Activated B cell treated with CpG ODN at 0.5 μM for 24 hours (primary cell): ENCODE results near the gene GDF2. TPM values are rescaled to one million over a fixed set of nuclear protein-coding genes. Genes with fewer than 3 reads are reported as not detected.

Experiments
- ATAC-seq: fragments of 200-7000 bp; cut with Tn5 transposase; one replicate; pipeline ENCODE4 v1.10.0; 2021; ENCODE audit warnings: low read depth, mild to moderate bottlenecking, moderate library complexity
- CTCF ChIA-PET: fragments of 350-600 bp; sonication (Branson Sonifier 250); formaldehyde crosslinking; loops from one replicate; lab custom pipeline; 2021; ENCODE audit warnings: antibody characterized with exemption; lab: Charles Lee
- POLR2A ChIA-PET: fragments of 350-600 bp; sonication (Branson Sonifier 250); formaldehyde crosslinking; loops from one replicate; lab custom pipeline; 2021; ENCODE audit warnings: antibody characterized with exemption; lab: Charles Lee
- DNase-seq: peaks from one replicate; pipeline ENCODE4 v3.0.0; 2022
- H3K27ac Mint-ChIP-seq: one replicate; pipeline ENCODE4 v1.8.0; 2020; ENCODE audit warnings: mixed read lengths
- H3K27me3 Mint-ChIP-seq: one replicate; pipeline ENCODE4 v1.8.0; 2021; ENCODE audit warnings: mixed read lengths
- H3K36me3 Mint-ChIP-seq: one replicate; pipeline ENCODE4 v1.8.0; 2021; ENCODE audit warnings: low read depth, mixed read lengths
- H3K4me1 Mint-ChIP-seq: one replicate; pipeline ENCODE4 v1.8.0; 2021; ENCODE audit warnings: mixed read lengths
- H3K4me3 Mint-ChIP-seq: one replicate; pipeline ENCODE4 v1.8.0; 2020; ENCODE audit warnings: mild to moderate bottlenecking, mixed read lengths
- H3K9me3 Mint-ChIP-seq: one replicate; pipeline ENCODE4 v1.8.0; 2020; ENCODE audit warnings: mixed read lengths
- intact Hi-C: fragments of 100-400 bp; cut with micrococcal nuclease; formaldehyde crosslinking; loops from one replicate; pipeline ENCODE4 v1.15.1; 2024
- total RNA-seq: library from RNA; stranded (reverse); gene quantifications from 2 replicates; pipeline ENCODE4 v1.2.3, GENCODE V29; 2022
- TF ChIP-seq, protein P1 (sequence below): fragments of 200-600 bp; IDR thresholded peaks from one replicate; pipeline ENCODE4 v1.8.0; 2022; ENCODE audit warnings: antibody characterized with exemption, mild to moderate bottlenecking

Gene GDF2
- total RNA-seq, 1 donor from 2014 or later: not detected

DNA sequence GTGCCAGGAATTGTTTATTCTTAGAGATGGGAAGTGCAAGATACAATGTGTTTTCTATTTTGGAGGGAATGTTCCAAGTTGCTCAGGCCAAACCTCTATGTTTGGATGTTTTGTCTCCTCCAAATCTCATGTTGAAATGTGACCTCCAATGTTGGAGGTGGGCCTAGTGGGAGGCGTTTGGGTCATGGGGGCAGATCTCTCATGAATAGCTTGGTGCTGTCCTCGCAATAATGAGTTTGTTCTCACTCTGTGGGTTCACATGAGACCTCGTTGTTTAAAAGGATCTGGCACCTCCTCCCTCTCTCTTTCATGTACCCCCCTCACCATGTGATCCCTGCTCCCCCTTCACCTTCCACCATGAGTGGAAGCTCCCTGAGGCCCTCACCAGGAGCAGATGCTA is 30.6 kb upstream of the GDF2 start:
- H3K9me3 Mint-ChIP-seq: no peaks in the 10 kb centered on the region
- ATAC-seq (no peak), DNase-seq (no peak)
- H3K27me3 Mint-ChIP-seq: peaks cover 9% of the 10 kb centered on the region
- intact Hi-C loops: no loop called here
- POLR2A ChIA-PET: no interaction called here
- CTCF ChIA-PET: no interaction called here
- no peak overlapping the region for H3K4me3 Mint-ChIP-seq
- TF ChIP-seq, protein P1, sequence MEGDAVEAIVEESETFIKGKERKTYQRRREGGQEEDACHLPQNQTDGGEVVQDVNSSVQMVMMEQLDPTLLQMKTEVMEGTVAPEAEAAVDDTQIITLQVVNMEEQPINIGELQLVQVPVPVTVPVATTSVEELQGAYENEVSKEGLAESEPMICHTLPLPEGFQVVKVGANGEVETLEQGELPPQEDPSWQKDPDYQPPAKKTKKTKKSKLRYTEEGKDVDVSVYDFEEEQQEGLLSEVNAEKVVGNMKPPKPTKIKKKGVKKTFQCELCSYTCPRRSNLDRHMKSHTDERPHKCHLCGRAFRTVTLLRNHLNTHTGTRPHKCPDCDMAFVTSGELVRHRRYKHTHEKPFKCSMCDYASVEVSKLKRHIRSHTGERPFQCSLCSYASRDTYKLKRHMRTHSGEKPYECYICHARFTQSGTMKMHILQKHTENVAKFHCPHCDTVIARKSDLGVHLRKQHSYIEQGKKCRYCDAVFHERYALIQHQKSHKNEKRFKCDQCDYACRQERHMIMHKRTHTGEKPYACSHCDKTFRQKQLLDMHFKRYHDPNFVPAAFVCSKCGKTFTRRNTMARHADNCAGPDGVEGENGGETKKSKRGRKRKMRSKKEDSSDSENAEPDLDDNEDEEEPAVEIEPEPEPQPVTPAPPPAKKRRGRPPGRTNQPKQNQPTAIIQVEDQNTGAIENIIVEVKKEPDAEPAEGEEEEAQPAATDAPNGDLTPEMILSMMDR: no peak
- no peaks in the 10 kb centered on the region for H3K36me3 Mint-ChIP-seq
- H3K27ac Mint-ChIP-seq: no peak overlapping the region
- peaks cover 1% of the 10 kb centered on the region for H3K4me1 Mint-ChIP-seq

DNA sequence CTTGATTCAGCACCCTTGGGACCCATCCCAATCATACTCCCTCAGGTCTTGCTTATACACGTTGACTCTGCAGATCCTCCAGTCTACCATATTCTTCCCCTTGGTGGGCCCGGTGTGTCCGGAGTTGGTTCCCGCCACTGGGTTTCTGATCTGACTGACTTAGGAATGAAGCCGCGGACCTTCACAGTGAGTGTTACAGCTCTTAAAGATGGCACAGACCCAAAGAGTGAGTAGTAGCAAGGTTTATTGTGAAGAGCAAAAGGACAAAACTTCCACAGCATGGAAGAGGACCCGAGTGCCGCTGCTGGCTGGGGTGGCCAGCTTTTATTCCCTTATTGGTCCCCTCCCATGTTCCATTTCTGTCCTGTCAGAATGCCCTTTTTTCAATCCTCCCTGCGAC is 28.2 kb upstream of the GDF2 start:
- no peak overlapping the region for H3K27ac Mint-ChIP-seq
- ChIA-PET CTCF (no interaction called here), POLR2A (no interaction called here)
- no peaks in the 10 kb centered on the region for H3K36me3 Mint-ChIP-seq
- no peaks in the 10 kb centered on the region for H3K9me3 Mint-ChIP-seq
- TF ChIP-seq, protein P1: no peak
- no peaks in the 10 kb centered on the region for H3K4me1 Mint-ChIP-seq
- intact Hi-C loops: no loop called here
- no peak overlapping the region for H3K4me3 Mint-ChIP-seq
- DNase-seq (no peak), ATAC-seq (no peak)
- H3K27me3 Mint-ChIP-seq: peaks cover 22% of the 10 kb centered on the region

DNA sequence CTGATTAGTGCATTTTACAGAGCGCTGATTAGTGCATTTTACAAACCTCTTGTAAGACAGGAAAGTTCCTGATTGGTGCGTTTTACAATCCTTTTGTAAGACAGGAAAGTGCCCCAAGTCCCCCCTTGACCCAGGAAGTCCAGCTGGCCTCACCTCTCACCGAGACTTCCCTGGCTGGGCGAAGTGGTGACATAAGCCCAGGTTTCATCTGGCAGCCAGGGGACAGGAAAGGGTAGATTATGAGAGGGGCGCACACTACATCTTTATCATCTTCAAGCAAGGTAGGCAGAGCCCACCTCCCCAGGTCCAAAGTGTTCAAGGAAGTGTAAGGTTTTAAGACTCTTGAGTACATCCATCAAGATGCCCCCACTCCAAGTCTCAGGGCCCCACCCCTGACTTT is 27.8 kb upstream of the GDF2 start:
- Mint-ChIP-seq H3K27me3 (peaks cover 26% of the 10 kb centered on the region), H3K27ac (no peak overlapping the region), H3K9me3 (no peaks in the 10 kb centered on the region), H3K4me3 (no peak overlapping the region), H3K36me3 (no peaks in the 10 kb centered on the region), H3K4me1 (no peaks in the 10 kb centered on the region)
- intact Hi-C loops: no loop called here
- DNase-seq (no peak), ATAC-seq (no peak)
- POLR2A ChIA-PET: no interaction called here
- TF ChIP-seq, protein P1: no peak
- CTCF ChIA-PET: no interaction called here

DNA sequence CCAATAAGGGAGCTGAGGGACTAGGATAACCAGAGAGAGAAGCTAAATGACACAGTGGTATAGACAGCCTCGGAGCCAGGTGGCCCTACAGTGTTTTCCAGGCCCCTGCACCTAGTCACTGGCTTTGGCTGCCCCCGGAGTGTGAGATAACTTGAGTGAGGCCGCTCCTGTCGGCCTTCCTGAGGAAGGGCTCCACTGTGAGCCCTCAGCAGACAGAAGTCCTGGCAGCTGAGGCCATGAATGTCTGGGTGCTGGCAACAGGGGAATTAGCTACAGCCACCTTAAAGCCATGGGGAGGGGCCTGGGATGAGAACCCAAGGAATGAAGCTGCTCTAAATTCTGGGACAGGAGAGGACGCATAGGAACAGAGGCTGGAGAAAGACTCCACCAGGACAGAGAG is 26.8 kb upstream of the GDF2 start:
- Mint-ChIP-seq H3K9me3 (no peaks in the 10 kb centered on the region), H3K27ac (no peak overlapping the region), H3K27me3 (peaks cover 29% of the 10 kb centered on the region), H3K4me1 (no peaks in the 10 kb centered on the region), H3K36me3 (no peaks in the 10 kb centered on the region), H3K4me3 (no peak overlapping the region)
- TF ChIP-seq, protein P1: no peak
- intact Hi-C loops: no loop called here
- DNase-seq (no peak), ATAC-seq (no peak)
- ChIA-PET POLR2A (no interaction called here), CTCF (no interaction called here)

DNA sequence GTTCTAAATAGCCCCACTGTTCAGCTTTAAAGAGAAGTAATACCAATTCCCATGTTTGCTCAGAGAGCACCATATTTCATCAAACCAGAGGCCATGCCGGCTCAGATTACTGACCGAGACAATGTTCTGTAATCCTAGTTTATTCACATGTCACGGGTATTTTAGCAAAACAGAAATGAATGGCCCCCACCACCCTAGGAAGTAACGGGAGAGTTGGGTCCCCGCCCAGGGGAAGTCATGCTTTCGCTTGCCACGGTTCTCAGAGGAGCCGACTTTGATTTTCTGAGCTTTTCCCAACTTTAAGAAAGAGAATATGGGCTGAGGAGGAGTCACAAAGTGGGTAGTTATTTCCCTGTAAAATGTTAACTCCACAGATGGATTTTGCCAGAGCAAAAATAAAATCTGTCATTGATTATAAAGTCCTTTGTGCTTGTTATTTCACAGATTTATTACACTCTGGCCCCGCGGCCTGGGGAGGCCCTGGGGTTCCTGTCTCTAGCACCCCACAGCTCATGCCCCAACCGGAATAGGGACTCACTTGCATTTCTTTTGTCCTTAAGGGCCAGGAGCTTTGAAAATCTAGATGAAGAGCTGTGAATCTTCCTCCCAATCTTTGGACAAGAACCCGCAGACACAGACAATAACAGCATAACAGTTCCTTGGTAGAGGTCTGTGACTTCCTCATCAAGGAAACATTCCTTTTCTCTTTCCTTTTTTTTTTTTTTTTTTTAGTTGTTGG is 25.9 kb upstream of the GDF2 start:
- Mint-ChIP-seq H3K4me1 (peaks cover 4% of the 10 kb centered on the region), H3K27me3 (peaks cover 35% of the 10 kb centered on the region), H3K36me3 (no peaks in the 10 kb centered on the region), H3K27ac (no peak overlapping the region), H3K9me3 (no peaks in the 10 kb centered on the region), H3K4me3 (no peak overlapping the region)
- TF ChIP-seq, protein P1: no peak
- intact Hi-C loops: no loop called here
- DNase-seq (no peak), ATAC-seq (no peak)
- POLR2A ChIA-PET: no interaction called here
- CTCF ChIA-PET: interaction anchor here (1.4 kb wide), 1 partner anchor 16 kb away, joined by 4 read pairs; no protein-coding TSS in a partner anchor
